ENCODE data around the gene FGD4.
"Not testable (repeated sequence)": the region's sequence is repeated elsewhere in the genome, so short reads cannot be mapped to it uniquely, and the experiment has no call there.

FGD4 gene

GRCh38 chr12:32561931-32562341 is 162.6 kb downstream of the FGD4 start:
- TF ChIP-seq, protein P1, sequence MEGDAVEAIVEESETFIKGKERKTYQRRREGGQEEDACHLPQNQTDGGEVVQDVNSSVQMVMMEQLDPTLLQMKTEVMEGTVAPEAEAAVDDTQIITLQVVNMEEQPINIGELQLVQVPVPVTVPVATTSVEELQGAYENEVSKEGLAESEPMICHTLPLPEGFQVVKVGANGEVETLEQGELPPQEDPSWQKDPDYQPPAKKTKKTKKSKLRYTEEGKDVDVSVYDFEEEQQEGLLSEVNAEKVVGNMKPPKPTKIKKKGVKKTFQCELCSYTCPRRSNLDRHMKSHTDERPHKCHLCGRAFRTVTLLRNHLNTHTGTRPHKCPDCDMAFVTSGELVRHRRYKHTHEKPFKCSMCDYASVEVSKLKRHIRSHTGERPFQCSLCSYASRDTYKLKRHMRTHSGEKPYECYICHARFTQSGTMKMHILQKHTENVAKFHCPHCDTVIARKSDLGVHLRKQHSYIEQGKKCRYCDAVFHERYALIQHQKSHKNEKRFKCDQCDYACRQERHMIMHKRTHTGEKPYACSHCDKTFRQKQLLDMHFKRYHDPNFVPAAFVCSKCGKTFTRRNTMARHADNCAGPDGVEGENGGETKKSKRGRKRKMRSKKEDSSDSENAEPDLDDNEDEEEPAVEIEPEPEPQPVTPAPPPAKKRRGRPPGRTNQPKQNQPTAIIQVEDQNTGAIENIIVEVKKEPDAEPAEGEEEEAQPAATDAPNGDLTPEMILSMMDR (IDR thresholded peaks at IDR 0.05; ENCODE audit: control insufficient read depth, extremely low read depth, insufficient read depth): no peak
- no peak overlapping the region for H3K4me3 ChIP-seq (ENCODE audit: low read depth, low read length)
- no peak for DNase-seq (ENCODE audit: low read depth)

- not testable (repeated sequence) for H3K4me3 ChIP-seq (ENCODE audit: low read depth, low read length); DNase-seq (ENCODE audit: low read depth)
Measured at GRCh38 chr12:32562413-32562812, 163.1 kb downstream of the FGD4 start.

DNA sequence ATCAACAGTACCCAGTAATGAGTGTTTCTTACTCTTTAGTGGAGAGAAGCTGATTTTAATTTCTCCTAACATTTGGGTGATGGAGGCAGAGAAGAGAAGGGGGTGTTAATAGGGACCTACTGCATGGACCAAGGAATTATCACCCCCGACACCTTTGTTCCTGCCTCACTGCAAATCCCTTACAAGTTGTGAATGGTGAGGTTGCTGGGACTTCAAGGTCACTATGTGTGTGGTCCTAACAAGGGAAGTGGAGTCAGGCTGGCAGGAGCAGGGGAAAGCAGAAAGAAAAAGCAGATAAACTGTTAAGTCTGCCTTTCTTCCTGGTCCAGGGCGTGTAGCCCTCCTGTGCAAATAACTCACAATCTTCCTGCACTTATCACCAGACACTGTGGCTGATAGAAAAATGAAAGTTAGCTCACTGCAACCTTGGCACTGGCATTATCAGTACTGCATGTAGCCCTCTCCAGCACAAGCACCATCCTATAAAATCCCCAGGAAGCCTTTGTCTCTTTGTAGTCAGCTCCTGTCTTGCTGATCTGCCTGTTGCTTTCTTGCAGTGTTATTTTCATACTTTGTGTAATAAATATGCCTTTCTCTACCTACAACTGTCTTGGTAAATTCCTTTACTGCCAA is 167.4 kb downstream of the FGD4 start:
- TF ChIP-seq, protein P1 (IDR thresholded peaks at IDR 0.05; ENCODE audit: control insufficient read depth, extremely low read depth, insufficient read depth): no peak
- no peak for DNase-seq (ENCODE audit: low read depth)
- no peak overlapping the region for H3K4me3 ChIP-seq (ENCODE audit: low read depth, low read length)

- TF ChIP-seq, protein P1 (IDR thresholded peaks at IDR 0.05; ENCODE audit: control insufficient read depth, extremely low read depth, insufficient read depth): no peak
- no peak for DNase-seq (ENCODE audit: low read depth)
- no peak overlapping the region for H3K4me3 ChIP-seq (ENCODE audit: low read depth, low read length)
Measured at GRCh38 chr12:32567296-32567674, 167.9 kb downstream of the FGD4 start.

DNA sequence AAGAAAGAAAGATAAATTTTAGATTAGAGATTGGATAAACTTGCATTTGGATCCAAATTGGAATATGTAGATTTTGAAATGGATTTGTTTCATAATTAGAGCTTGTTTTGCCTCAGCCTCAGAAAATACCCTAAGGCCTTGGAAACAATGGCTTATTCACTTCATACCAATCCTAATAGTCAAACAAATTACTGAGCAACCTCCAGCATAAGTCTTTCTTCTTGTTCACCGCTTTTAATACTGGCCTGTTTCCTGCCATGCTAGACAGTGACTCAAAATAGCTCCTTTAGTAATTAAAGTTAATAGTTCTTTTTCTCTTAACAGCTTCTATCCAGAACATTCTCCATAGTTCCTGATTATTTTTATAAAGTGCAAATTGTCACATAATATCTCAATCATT is 168.9 kb downstream of the FGD4 start:
- TF ChIP-seq, protein P1 (IDR thresholded peaks at IDR 0.05; ENCODE audit: control insufficient read depth, extremely low read depth, insufficient read depth): no peak
- H3K4me3 ChIP-seq (ENCODE audit: low read depth, low read length): no peak overlapping the region
- DNase-seq (ENCODE audit: low read depth): no peak

DNA sequence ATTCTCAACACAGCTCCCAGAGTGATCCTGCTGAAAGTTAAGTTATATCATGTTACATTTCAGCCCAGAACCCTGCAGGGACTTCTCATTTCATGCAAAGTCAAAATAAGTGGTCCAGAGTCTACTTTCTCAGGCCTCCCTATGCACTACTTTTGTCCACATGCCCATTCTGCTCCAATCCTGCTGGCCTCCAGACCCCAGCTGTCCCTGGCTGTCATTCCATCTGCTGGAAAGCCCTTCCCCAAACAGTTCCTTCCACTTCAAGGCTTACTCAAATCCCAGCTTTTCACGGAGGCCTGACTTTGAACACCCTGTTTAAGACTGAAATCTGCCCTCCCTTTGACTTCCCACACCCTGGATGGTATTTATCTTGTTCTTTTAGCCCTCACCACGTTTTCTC is 169.9 kb downstream of the FGD4 start:
- DNase-seq (ENCODE audit: low read depth): no peak
- no peak overlapping the region for H3K4me3 ChIP-seq (ENCODE audit: low read depth, low read length)
- TF ChIP-seq, protein P1 (IDR thresholded peaks at IDR 0.05; ENCODE audit: control insufficient read depth, extremely low read depth, insufficient read depth): no peak

DNA sequence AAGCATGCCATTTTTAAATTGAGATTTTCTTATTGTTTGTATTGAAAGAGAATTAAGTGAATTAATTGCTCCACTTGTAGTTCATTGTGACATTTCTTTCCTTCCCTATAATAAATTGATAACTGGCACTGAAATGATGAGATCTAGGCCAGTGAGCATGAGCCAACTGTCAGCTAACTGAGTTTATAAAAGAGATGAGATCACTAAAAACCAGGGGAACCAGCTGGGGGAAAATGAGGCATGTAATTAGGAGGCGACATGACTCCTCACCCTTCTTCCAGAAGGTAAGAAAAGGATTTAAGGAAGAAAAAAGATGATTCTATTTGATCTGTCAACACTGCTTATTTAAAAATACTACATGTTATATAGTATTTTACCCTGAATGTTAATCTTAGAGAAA is 175.2 kb downstream of the FGD4 start:
- TF ChIP-seq, protein P1 (IDR thresholded peaks at IDR 0.05; ENCODE audit: control insufficient read depth, extremely low read depth, insufficient read depth): no peak
- DNase-seq (ENCODE audit: low read depth): no peak
- H3K4me3 ChIP-seq (ENCODE audit: low read depth, low read length): no peak overlapping the region
